EL (cell line): ENCODE data around the gene SLC10A1.
"Not testable (repeated sequence)": the region's sequence is repeated elsewhere in the genome, so short reads cannot be mapped to it uniquely, and the experiment has no call there.

Experiments used
- DNase-seq: peaks from one replicate; pipeline ENCODE4 v3.0.0-alpha.2; 2016

The SLC10A1 gene

GRCh38 chr14:69767369-69767999 lies 29.6 kb downstream of the SLC10A1 start:
- DNase-seq: peak; percentile 90

- DNase-seq: peak; percentile 97
These were observed 30.1 kb downstream of the SLC10A1 start, which contains the start of gene SRSF5 for GRCh38 chr14:69766984-69767368. Gene SRSF5 (plus strand): TSS chr14:69767142. CDS start chr14:69768157, 1,015 bp downstream.

- no peak for DNase-seq
These were observed 33.1 kb downstream of the SLC10A1 start for GRCh38 chr14:69763761-69764510.

- no peak for DNase-seq
These were observed 36.2 kb downstream of the SLC10A1 start for GRCh38 chr14:69760810-69761209.

GRCh38 chr14:69756298-69756697 lies 40.7 kb downstream of the SLC10A1 start:
- no peak for DNase-seq

GRCh38 chr14:69755784-69756183 lies 41.3 kb downstream of the SLC10A1 start:
- DNase-seq: no peak

- no peak for DNase-seq
These were observed 41.7 kb downstream of the SLC10A1 start for GRCh38 chr14:69755296-69755695.

GRCh38 chr14:69754487-69754886 lies 42.6 kb downstream of the SLC10A1 start:
- no peak for DNase-seq

GRCh38 chr14:69753860-69754259 lies 43.2 kb downstream of the SLC10A1 start:
- DNase-seq: no peak

- no peak for DNase-seq
These were observed 44.3 kb downstream of the SLC10A1 start for GRCh38 chr14:69752773-69753172.

GRCh38 chr14:69750495-69750894 lies 46.5 kb downstream of the SLC10A1 start:
- DNase-seq: no peak

GRCh38 chr14:69749956-69750355 lies 47.1 kb downstream of the SLC10A1 start:
- DNase-seq: no peak

- no peak for DNase-seq
These were observed 56.0 kb downstream of the SLC10A1 start for GRCh38 chr14:69741055-69741454.

- DNase-seq: not testable (repeated sequence)
These were observed 60.6 kb downstream of the SLC10A1 start for GRCh38 chr14:69736405-69736804.

GRCh38 chr14:69731919-69732598 lies 65.0 kb downstream of the SLC10A1 start:
- not testable (repeated sequence) for DNase-seq

- DNase-seq: no peak
These were observed 69.2 kb downstream of the SLC10A1 start for GRCh38 chr14:69727860-69728259.

- DNase-seq: peak; percentile 71
These were observed 70.1 kb downstream of the SLC10A1 start for GRCh38 chr14:69726761-69727511.
